SU-DHL-6 (cell line): ENCODE measurements around the gene ZNF341.

Experiments
- EZH2phosphoT487 ChIP-seq: fragments of 200-600 bp; sonication (generic), shearing (Covaris generic); conservative IDR thresholded peaks from 2 replicates; pipeline ENCODE4 v1.6.1; 2018; ENCODE audit warnings: mild to moderate bottlenecking, antibody characterized with exemption, low read length, moderate library complexity, mixed read lengths
- TF ChIP-seq, protein P1 (sequence below): fragments of 200-600 bp; sonication (generic); IDR thresholded peaks from one replicate; pipeline ENCODE4 v1.5.1; 2017; ENCODE audit warnings: antibody characterized with exemption, mild to moderate bottlenecking, low read length, moderate library complexity; ENCODE audit not compliant: insufficient read depth, poor library complexity, severe bottlenecking

DNA sequence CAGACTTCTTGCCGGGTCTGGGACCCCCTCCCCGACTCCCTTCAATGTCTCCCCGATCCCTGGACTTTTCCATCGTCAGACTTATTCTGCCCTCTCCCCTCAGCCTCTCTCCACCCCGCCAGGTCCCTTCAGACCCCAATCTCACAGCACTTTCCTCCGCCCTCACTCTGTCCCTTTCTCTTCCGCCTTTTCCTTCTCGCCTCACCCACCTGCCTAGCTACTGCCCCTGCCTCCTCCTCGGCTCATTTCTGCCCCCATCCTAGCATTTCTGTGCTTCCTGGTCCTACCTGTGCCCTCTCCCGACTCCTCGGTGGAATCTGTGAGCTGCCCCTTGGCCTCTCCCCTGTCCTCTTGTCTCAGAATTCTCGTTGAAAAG, 80.0 kb downstream of the ZNF341 start:
- TF ChIP-seq, protein P1, sequence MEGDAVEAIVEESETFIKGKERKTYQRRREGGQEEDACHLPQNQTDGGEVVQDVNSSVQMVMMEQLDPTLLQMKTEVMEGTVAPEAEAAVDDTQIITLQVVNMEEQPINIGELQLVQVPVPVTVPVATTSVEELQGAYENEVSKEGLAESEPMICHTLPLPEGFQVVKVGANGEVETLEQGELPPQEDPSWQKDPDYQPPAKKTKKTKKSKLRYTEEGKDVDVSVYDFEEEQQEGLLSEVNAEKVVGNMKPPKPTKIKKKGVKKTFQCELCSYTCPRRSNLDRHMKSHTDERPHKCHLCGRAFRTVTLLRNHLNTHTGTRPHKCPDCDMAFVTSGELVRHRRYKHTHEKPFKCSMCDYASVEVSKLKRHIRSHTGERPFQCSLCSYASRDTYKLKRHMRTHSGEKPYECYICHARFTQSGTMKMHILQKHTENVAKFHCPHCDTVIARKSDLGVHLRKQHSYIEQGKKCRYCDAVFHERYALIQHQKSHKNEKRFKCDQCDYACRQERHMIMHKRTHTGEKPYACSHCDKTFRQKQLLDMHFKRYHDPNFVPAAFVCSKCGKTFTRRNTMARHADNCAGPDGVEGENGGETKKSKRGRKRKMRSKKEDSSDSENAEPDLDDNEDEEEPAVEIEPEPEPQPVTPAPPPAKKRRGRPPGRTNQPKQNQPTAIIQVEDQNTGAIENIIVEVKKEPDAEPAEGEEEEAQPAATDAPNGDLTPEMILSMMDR: no peak
- TF ChIP-seq EZH2phosphoT487: no peak
